T-helper 9 cell (primary cell): ENCODE measurements around the gene EMILIN2.
A peak's percentile ranks its signal among the peaks of the same experiment; 100 is the strongest.

Source experiments
- DNase-seq: peaks from one replicate; pipeline ENCODE4 v3.0.0-alpha.2; 2020

The EMILIN2 gene

GRCh38 chr18:2878656-2879330 lies 32.0 kb downstream of the EMILIN2 start:
- DNase-seq = no peak

GRCh38 chr18:2879889-2880288 lies 33.1 kb downstream of the EMILIN2 start:
- DNase-seq = no peak

GRCh38 chr18:2880473-2880872 lies 33.7 kb downstream of the EMILIN2 start:
- no peak for DNase-seq

DNA sequence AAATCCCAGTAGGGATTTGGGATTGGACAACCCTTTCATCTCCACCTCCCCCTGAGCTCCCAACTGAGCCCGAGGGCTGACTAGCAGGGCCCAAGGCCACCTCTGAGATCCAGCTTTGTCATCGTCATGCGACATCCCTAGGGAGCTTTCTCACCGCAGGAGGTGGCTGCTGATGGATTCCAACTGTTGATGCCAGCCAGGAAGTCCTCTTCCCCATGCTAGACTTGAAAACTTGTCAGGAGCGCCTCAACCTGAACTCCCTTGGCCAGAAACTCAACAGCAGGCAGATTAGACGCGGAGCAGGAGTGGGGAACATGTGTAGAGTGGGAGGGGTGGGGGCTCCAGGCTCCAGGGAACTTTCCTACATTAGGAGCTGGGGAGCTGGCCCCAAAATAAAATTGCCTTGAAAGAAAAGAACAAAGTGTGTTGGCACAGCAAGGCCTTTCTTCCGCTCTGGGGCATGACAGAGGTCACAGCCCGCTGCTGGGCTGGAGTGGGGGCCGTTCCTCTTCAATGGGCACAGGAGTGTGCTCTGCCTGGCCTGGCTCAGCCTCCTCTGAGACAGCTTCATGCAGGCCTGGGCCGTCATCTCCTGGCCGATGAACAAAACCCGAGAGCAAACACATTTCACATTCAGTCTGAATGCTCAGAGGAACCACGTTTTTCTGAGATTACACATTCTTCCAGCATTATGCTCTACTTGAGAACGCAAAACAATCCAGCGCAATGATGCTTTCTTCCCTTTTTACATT lies 34.5 kb downstream of the EMILIN2 start:
- no peak for DNase-seq

DNA sequence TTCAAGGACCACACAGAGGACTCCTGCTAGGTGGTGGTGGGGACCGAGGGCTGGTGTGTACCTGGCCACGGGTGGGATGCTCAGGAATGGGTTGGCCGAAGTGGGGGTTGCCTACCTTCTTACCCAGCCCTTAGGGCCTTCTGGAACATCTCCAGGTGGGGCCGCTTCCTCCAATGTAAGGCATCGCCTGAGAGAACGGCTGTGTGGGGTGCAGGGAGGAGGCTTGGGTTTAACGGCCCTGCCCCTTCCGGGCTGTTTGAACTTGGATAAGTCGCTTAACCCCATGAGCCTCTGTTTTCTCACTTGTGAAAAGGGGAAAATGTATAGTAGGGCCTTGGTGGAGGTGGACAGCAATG lies 35.0 kb downstream of the EMILIN2 start:
- DNase-seq = no peak

GRCh38 chr18:2882201-2882600 lies 35.4 kb downstream of the EMILIN2 start:
- no peak for DNase-seq

DNA sequence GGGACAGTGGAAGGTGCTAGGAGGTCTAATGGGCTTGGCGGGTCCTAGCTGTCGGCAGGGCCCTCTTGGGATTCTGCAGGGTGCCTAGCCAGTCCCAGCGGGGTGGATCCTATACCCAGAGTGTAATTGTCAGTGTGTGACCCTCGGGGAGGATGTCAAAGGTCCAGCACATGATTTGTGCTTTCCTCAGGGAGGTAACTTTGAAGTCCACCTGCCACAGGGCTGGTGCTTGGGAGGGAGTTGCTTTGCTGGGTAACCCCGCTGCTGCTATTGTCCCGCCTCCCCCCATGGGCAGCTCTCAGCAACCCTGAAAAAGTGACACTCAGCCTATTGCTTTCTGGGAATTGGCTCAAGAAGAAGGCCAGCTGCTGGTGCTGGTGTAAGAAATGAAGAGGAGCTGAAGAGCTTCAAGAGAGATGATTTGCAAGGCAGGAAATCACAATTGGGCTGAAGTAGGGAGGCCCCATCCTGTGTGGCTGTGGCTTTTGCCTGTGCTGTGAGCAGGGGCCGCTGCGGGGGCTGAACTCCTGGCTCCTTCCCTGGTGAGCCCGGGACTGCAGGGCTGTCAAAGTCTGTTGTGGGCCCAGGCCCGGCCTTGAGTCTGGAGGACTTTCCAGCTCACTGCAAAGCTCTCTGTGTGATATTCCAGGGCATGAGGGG lies 36.4 kb downstream of the EMILIN2 start:
- peak; percentile 30 for DNase-seq

DNA sequence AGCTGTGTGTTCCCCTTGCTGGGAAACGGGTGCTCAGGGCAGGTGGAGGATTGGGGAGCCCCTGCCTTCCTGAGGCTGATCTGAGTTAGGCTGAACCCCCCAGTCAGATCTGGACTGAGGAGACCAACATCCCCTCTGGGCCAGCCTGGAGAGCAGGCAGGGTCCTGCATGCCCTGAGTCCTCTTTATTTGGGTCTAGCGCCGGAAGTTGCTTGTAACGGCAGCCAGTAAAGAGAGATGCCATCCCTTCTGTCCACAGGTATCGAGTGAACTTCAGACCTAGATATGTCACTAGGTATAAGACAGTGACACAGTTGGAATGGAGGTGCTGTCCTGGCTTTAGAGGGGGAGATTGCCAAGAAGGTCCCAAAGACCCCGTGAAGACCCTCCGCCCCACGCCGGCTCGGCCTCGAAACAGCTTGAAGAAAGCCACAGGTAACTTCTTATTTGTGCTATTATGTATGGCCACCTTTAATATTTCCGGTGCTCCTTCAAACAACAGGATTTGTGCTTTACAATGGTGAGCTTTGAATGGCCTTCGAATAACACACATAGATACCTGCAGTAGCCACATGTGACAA lies 38.0 kb downstream of the EMILIN2 start:
- DNase-seq = no peak

GRCh38 chr18:2887470-2887869 lies 40.7 kb downstream of the EMILIN2 start:
- no peak for DNase-seq

DNA sequence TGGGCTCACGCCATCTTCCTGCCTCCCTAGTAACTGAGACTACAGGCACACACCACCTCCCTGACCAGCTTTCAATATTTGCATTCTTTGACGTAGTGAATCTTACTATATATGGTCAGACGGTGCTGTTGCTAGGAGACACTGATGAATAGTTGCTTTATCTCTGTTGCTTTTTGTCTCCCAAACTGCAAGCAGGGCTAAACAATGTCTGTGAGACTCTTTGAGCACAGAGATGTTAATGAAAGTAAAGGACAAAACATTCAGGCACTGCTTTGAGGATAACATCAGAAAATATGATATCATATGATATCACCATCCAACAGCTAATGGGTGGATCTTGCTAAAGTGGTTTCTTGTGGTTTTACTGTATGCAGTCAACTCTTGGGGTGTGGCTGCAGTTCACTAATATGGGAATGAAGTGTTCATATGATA lies 43.0 kb downstream of the EMILIN2 start:
- no peak for DNase-seq

DNA sequence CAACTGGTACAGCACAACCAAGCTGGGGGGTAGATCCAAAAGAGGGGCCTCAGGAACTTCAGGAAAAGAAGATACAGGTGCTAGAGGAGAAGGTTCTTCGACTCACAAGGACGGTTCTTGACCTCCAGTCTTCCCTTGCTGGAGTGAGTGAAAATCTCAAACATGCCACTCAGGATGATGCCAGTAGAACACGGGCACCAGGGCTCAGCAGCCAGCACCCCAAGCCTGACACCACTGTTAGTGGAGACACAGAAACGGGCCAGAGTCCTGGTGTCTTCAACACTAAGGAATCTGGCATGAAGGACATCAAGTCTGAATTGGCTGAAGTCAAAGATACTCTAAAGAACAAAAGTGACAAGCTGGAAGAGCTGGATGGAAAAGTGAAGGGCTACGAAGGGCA lies 43.8 kb downstream of the EMILIN2 start:
- no peak for DNase-seq

DNA sequence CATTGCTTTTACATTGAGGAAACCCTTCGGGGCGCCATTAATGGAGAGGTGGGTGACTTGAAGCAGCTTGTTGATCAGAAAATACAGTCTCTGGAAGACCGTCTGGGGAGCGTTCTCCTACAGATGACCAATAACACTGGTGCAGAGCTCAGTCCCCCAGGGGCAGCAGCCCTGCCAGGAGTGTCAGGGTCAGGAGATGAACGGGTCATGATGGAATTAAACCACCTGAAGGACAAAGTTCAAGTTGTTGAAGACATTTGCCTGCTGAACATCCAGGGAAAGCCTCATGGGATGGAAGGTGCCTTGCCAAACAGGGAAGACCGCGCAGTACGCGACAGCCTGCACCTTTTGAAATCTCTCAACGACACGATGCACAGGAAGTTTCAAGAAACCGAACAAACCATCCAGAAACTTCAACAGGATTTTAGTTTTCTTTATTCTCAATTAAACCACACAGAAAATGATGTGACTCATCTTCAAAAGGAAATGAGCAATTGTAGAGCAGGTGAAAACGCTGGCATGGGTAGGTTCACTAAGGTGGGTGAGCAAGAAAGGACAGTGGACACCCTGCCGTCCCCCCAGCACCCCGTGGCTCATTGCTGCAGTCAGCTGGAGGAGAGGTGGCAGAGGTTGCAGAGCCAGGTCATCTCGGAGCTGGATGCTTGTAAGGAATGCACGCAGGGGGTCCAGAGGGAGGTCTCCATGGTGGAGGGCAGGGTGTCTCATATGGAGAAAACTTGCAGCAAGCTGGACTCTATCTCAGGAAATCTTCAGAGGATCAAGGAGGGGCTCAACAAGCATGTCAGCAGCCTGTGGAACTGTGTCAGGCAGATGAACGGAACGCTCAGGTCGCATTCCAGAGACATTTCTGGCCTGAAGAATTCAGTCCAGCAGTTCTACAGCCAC lies 45.0 kb downstream of the EMILIN2 start:
- DNase-seq = no peak

DNA sequence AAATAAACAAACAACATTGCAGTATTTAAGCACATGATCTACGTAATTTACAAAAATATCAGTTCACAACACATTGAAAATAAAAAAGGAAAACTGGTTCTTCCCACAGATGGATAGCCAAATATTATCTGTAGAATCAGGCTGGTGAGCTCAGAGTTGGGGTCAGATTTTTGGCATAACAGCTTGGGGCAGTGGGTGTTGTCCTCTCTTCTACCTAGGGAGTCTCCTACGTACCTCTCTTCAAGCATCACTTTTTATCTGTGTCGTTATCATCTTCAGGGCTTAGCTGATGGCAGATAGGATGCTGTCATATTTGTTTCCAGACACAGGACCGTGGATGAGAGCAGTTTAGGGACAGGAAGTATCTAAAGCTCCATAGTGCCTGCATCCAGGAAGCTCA lies 46.2 kb downstream of the EMILIN2 start:
- DNase-seq = no peak

DNA sequence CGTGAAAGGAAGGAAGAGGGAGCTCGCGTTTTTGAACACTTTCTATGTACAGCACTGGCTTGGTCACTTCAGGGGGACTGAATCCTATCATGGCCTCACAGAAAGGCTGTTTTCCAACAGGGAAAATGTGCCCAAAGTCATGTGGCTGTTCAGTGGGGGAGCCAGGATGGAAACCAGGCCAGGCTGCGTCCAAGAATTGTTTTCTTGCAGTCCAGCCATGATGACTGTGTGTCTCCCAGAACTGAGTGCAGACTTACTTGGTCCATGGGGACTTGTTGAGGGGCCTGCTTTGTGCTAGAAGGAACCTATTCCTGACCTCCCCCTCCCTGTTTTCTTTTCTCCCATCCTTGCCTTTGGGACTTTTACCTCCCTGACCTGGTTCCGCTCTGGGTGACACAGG lies 46.9 kb downstream of the EMILIN2 start:
- DNase-seq = no peak

DNA sequence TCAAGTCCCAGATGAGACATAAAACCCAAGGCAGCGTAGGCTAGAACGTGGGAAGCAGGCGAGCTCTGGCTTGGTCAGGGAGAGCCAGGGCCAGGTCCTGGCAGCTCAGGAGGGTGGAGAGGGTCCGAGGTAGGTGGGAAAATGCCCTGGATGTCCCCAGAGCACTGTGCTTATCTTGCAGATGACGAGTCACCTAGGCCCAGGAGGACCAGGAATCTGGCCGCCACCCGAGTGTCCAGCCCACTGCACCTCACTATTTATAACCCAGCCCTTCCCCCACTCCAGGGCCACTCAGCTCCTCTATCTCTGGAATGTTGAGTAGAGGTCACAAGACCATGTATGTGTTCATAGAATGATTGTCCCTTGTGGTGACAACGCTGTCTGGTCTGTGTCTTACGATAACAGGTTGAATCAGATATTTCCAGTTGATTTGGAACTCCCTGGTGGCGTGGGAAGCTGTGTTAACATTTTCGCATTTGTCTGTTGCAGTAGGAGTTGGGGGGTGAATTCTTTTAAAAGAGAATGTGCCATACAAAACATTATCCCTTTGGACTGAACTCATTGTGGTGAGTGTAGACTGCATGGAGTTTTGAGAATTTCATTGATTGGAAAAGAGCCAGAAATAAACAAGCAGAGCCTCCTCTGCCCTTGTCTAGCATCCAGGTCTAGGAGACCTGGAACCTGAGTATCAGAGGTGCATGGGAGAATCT lies 47.5 kb downstream of the EMILIN2 start:
- DNase-seq = no peak

GRCh38 chr18:2894841-2895370 lies 48.1 kb downstream of the EMILIN2 start:
- no peak for DNase-seq

DNA sequence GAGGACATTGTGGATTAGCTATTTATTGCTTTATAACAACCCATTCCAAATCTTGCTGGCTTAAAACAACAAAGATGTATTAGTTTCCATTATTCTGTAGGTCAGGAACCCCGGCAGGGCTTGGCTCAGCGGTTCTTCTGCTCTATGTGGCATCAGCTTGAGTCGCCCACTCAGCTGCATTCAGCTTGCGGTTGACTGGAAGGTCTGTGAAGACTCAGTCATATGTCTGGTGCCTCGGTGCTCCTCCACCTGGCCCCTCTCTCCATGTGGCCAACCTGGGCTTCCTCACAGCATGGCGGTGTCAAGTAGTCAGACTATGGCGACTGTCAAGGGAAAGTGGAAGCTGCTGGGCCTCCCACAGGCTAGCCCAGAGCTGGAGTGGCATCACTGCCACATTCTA lies 48.6 kb downstream of the EMILIN2 start:
- DNase-seq = no peak

- no peak for DNase-seq
Observed at GRCh38 chr18:2896990-2897389, 50.2 kb downstream of the EMILIN2 start.

DNA sequence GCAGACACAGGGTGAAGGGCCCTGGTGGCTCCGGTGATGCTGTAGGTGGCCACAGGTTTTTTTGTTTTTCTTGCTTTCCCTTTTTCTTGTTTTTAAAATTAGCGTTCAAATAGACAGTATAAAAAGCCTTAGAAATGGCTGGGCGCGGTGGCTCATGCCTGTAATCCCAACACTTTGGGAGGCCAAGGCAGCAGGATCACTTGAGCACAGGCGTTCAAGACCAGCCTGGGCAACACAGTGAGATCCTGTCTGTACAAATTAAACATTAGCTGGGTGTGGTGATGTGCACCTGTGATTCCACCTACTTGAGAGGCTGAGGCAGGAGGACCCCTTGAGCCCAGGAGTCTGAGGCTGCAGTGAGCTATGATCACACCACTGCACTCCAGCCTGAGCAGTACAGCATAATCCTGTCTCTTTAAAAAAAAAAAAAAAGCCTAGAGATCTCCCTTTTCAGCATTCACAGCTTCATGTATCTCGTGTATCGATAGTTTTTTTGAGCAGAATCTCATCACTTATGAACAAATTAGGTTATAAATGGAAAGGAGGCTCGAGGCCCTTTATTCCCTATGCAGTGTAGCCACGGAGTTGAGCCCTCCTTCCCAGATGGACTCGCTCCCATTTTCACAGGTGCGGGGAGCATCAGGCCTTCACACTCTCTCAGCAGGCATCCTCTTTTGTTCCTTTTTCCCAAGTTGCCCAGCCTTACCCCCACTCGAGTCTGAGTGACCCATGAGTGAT lies 50.8 kb downstream of the EMILIN2 start:
- DNase-seq = no peak

DNA sequence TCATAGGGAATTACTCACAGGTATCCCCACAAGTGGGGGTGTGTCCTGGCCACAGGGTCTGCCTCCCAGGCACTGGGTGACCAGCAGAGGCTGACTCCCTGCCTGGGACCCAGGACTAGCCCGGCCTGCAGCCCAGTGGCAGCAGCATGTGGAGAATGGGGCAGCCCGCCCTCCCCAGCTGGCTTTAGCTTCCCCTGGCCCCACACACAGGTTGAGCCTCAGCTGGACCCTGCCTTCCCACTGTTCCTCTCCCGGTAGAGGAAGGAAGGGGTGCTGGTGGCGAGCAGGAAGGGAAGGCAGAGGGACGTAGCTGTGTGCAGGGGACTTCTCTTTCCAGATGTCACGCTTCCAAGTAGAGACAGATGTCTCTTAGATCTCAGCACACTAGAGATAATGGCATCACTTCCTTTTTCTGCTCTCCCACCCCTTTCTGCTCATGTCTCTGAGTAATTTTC lies 51.4 kb downstream of the EMILIN2 start:
- no peak for DNase-seq
